GM21447 (cell line): ENCODE measurements around the gene DIS3L2.
"Not testable (repeated sequence)": the region's sequence is repeated elsewhere in the genome, so short reads cannot be mapped to it uniquely, and the experiment has no call there.

Source experiments
- ATAC-seq: cut with Tn5 transposase; IDR thresholded peaks from one replicate; pipeline ENCODE4 v1.9.1; 2021; ENCODE audit not compliant: unreplicated experiment

DIS3L2 gene

DNA sequence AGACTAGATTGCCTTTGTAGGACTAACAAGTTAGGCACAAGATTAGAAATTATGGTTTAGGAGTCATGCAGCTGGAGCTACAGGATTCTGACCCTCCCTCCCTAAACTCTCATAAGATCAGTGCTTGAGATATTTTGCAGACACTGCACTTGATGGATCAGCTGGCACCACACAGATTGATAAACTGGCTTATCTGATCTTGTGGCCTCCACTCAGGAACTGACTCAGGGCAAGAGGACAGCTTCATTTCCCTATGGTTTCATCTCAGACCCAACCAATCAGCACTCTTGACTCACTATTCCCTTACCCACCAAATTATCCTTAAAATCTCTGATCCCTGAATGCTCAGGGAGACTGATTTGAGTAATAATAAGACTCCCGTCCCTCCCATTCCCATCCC, 152.3 kb downstream of the DIS3L2 start:
- no peak for ATAC-seq

GRCh38 chr2:232115728-232116361, 154.3 kb downstream of the DIS3L2 start:
- not testable (repeated sequence) for ATAC-seq

GRCh38 chr2:232116852-232117251, 155.3 kb downstream of the DIS3L2 start:
- ATAC-seq: no peak

- ATAC-seq: no peak
These were observed 155.9 kb downstream of the DIS3L2 start for GRCh38 chr2:232117413-232117812.

DNA sequence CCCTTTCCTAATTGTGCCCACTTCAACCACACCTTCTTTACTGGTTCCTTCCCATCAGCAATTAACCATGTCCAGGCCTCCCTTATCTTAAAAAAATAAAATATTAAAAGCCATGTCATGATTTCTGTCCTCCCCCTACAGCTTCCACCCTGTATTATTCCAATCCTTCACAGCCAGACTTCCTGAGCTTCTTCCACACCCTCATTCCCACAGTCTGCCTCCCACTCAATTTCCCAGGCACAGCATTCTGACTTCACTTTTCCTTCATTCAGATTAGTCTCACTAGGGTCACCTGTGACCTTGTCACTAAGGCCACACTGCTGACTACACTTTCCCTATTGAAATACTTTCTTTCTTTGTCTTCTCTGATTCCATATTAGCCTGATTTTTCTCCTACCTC, 159.4 kb downstream of the DIS3L2 start:
- ATAC-seq: no peak

GRCh38 chr2:232124309-232124708, 162.8 kb downstream of the DIS3L2 start:
- no peak for ATAC-seq

DNA sequence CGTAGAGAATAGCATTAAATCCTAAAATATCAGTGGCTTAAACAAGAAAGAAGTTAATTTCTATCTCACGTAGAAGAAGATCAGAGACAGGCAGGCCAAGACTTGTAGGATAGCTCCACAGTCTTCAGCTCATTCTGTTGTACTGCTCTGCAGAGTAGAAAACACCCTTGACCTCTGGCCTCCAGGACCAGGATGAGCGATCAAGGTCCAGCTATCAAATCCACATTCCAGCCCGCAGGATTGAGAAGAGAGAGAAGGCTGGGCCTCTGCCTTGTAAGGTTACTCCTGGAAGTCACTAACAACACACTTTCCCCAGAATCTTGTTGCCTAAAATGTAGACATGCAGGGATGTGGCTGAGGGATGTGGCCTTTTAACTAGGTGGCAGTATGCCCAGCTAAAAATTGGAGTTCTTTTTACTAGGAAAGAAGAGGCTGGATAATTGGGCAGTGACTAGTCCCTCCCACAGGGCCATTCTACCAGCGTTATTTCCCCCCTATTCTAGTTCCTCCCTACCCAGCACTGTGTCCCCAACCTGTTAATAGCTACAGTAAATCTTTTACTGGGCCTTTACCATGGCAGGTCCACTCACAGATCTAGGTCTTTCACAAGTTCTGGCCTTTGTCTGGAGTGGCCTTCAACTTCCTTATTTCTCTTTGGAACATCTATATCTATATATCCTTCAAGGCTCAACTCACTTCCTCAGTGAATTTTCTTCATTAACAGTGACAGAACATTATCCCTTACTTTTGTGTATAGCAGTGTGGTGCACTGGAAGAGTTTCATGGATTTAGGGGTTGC, 165.0 kb downstream of the DIS3L2 start:
- ATAC-seq: no peak

DNA sequence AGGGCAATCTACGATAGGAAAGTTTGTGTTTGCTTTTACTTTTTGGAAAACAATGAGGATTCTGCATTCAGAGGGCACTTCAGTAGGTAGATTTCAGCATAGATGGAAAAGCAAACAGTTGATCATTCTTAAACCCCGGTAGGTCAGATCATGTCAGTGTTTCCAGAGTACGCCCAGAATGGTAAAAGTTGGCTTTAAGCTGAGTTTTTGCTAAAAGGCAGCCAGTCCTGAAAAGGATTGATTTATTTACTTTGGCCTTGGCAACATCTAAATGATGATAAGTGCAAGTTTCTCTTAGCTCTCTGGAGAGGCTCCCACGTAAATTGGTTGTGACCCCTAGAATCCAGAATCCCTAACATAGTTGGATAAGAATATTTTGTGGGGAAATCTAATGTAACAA, 168.0 kb downstream of the DIS3L2 start:
- ATAC-seq: no peak

GRCh38 chr2:232132181-232132580, 170.7 kb downstream of the DIS3L2 start:
- ATAC-seq: no peak

DNA sequence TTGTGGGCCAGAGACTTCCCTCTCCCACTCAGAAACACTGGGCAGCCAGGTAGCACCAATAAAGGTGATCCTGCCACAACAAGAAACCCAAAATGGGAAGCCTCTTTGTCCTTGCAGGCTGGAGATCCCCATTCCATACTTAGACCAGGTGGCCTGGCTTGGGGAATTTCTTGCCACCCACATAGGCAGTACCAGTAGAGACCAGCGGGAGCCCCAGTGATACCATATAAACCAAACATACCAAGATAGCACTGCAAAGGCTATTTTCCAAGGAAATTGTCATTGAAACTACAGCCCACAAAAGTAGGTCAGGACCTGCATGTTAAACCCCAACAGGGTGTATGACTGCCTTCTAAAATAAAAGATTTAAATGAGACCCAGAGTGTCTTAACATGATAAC, 171.6 kb downstream of the DIS3L2 start:
- ATAC-seq: no peak

DNA sequence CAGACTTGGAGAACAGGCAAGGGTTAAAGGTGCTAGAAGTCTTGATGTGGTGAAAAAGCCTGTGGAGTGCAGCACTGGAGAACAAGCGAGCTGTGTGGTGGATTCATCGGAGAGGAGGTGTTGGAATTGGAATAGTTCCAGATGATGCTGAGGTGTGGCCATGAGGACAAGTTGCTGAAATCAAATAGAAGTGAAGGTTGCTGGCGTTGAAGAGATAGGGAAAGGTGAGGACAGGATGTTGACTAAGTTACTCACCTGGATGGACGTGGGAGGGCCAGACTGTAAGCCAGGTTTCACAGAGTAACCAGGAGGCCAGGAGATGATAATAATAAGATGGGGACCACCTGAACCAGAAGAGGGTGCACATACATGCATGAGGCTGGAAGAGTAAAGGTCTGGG, 173.4 kb downstream of the DIS3L2 start:
- no peak for ATAC-seq

- ATAC-seq: no peak
These were observed 176.0 kb downstream of the DIS3L2 start for GRCh38 chr2:232137356-232138147.

DNA sequence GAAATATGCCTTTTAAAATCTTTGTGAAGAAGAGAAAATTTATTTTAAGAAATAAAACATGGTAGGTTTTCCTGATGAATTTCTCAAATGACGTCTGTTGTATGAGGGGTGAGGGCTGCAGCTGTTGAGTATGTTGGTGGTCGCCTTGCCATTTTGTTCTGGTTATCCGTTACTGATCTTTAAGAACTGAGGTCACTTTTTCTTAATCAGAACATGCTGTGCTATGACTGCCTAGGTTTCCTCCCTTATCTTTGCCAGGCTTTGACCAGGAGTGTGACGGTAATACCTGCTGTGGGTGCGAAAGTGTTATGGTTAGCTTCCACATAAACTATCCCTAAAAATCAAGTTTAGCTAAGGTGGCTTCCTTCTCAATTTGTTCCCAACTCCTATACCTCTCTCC, 176.9 kb downstream of the DIS3L2 start:
- ATAC-seq: no peak

GRCh38 chr2:232139171-232139594, 177.7 kb downstream of the DIS3L2 start:
- no peak for ATAC-seq

DNA sequence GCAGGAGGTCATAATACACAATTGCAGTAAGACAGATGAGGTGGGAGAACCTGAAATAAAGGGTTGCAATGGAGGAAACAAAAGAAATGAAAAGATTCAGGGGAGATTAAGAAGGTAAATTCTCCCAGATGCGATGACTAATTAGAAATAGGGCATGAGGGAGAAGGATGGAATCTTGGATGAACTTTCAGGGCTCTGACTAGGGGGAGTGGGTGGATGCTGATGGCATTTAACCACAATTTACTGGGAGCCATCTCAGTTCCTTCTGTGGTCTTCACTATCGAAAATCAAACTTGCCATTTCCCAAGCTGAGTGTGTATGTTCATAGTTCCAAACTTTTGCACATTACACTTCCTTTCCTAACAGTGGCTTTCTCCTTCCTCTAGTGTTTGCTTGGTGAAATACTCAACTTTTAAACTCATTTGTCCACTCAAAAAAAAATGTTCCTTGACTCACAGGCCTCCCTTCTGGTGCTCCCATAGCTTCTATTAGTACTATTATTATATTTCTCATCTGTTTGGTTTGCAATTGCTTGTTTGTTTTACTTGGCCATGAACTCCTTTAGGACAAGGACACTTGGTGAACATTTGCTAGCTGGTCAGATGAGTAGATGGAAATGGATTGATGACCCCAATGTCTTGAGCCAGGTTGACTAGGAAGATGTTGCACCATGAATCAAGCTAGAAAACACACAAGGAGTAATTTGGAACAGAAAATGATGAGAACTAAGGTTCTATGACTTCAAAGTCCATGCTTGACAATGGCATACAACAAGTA, 178.5 kb downstream of the DIS3L2 start:
- no peak for ATAC-seq

DNA sequence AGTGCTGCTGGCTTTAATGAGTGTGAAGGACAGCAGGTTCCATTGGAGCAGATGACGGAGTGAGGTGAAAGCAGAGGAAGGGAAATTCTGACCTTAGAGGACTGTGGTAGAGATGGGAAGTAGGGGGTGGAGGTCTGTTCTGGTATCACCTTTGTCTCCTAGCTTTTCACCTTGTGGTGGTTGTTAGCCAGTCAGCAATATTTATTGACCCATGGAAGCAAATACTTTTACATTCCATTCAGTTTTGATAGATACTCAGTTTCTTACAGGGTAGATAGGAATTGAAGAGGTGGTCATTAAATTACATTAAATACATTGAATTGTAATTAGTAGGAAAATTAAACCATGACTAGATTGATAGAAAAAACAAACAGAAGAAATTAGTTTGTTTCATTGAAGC, 180.1 kb downstream of the DIS3L2 start:
- no peak for ATAC-seq

DNA sequence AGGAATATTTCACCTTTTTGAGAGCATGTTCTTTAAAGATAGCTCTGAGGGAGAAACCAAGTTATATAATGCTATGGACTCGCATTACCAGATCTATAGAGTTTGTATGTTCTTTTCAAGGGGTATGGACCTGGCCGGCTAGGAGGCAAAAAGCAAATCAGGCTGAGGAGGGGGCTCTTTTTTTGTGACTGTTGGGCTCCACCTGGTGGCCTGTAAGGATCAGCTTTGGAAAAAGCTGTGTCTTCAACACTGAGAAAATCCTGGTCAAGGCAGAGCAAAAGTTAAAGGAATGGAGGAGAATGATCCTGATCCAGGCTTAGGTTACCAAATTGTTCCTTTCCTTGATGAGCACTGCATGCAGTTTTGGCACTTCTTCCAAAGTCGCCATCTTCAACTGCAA, 180.5 kb downstream of the DIS3L2 start:
- ATAC-seq: no peak

GRCh38 chr2:232142502-232142901, 181.0 kb downstream of the DIS3L2 start:
- ATAC-seq: no peak

DNA sequence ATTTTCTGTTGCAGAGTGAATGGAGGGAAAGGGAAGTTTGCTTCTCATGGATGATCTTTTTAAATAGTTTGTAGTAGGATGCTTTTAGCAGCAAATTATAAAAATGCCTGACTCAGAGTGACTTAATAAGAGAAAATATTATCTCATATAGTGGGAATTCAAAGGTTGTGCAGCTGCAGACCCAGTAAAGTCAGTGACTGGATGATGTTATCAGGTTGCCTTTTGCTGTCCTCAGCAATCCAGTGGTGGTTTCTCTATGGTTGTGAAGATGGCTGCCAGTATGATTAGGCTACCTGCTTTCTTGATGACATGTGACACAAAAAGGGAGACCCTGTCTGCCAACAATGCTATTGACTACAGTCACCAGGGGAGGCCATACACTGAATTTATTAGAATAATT, 184.8 kb downstream of the DIS3L2 start:
- ATAC-seq: no peak

- no peak for ATAC-seq
These were observed 186.0 kb downstream of the DIS3L2 start for GRCh38 chr2:232147440-232148077.

GRCh38 chr2:232162187-232162586, 200.7 kb downstream of the DIS3L2 start:
- ATAC-seq: no peak
